Kasumi-1 (cell line): ENCODE data around the gene GRID1.

Experiments
- DNase-seq, 2 experiments: peaks; one replicate each; lab custom pipeline; 2025; lab: John Stamatoyannopoulos, UW

Gene GRID1

GRCh38 chr10:85925201-85925750 is 441.3 kb downstream of the GRID1 start:
- no peak for DNase-seq

GRCh38 chr10:85924382-85925102 is 442.1 kb downstream of the GRID1 start:
- DNase-seq: no peak

- no peak for DNase-seq
Observed at GRCh38 chr10:85922356-85923129, 444.1 kb downstream of the GRID1 start.

GRCh38 chr10:85921789-85922188 is 444.8 kb downstream of the GRID1 start:
- no peak for DNase-seq

- no peak for DNase-seq
Observed at GRCh38 chr10:85920311-85920710, 446.3 kb downstream of the GRID1 start.

- DNase-seq: no peak
Observed at GRCh38 chr10:85919491-85920021, 447.0 kb downstream of the GRID1 start.

GRCh38 chr10:85918371-85918770 is 448.2 kb downstream of the GRID1 start:
- no peak for DNase-seq

GRCh38 chr10:85917601-85918000 is 449.0 kb downstream of the GRID1 start:
- no peak for DNase-seq

GRCh38 chr10:85916994-85917573 is 449.5 kb downstream of the GRID1 start:
- no peak for DNase-seq

- no peak for DNase-seq
Observed at GRCh38 chr10:85916286-85916685, 450.3 kb downstream of the GRID1 start.

GRCh38 chr10:85915245-85915846 is 451.2 kb downstream of the GRID1 start:
- no peak for DNase-seq

GRCh38 chr10:85914720-85915119 is 451.9 kb downstream of the GRID1 start:
- DNase-seq: no peak

- no peak for DNase-seq
Observed at GRCh38 chr10:85908462-85908861, 458.1 kb downstream of the GRID1 start.

- no peak for DNase-seq
Observed at GRCh38 chr10:85902051-85902450, 464.5 kb downstream of the GRID1 start.

- no peak for DNase-seq
Observed at GRCh38 chr10:85901599-85901998, 465.0 kb downstream of the GRID1 start.

- DNase-seq: no peak
Observed at GRCh38 chr10:85900487-85900886, 466.1 kb downstream of the GRID1 start.

- DNase-seq: no peak
Observed at GRCh38 chr10:85900061-85900460, 466.5 kb downstream of the GRID1 start.

GRCh38 chr10:85891472-85891871 is 475.1 kb downstream of the GRID1 start:
- DNase-seq: no peak

GRCh38 chr10:85888559-85888958 is 478.0 kb downstream of the GRID1 start:
- no peak for DNase-seq

GRCh38 chr10:85888004-85888403 is 478.6 kb downstream of the GRID1 start:
- DNase-seq: no peak

GRCh38 chr10:85874208-85874607 is 492.4 kb downstream of the GRID1 start:
- DNase-seq: no peak

- no peak for DNase-seq
Observed at GRCh38 chr10:85873063-85873462, 493.5 kb downstream of the GRID1 start.
